Heart left ventricle (tissue), 16 donors: ENCODE data around the gene GZF1. TPM values are rescaled to one million over a fixed set of nuclear protein-coding genes. Genes with fewer than 3 reads are reported as not detected.

Source experiments
- ATAC-seq, 4 donors: fragments of 200-7000 bp; cut with Tn5 transposase; one replicate each; pipeline ENCODE4 v1.9.1; 2020 to 2022; ENCODE audit warnings: moderate library complexity in 4 of 4, mild to moderate bottlenecking in 3 of 4, moderate number of reproducible peaks in 1 of 4
- DNase-seq, 5 donors: peaks; one replicate each; pipeline ENCODE4 v3.0.0-alpha.2; 2020
- H3K27ac ChIP-seq, 12 donors: fragments of 200-600 bp; sonication (generic) in 4 of 12; one replicate each; pipeline versions ENCODE4 v1.5.0 to v1.8.0; 2016 to 2022; ENCODE audit warnings: mild to moderate bottlenecking in 2 of 12
- H3K27me3 ChIP-seq, 9 donors: fragments of 200-600 bp; sonication (generic) in 2 of 9; one replicate each; pipeline versions ENCODE4 v1.5.1 to v1.8.0; 2016 to 2022; ENCODE audit warnings: mild to moderate bottlenecking in 3 of 9
- H3K36me3 ChIP-seq, 9 donors: fragments of 200-600 bp; sonication (generic) in 2 of 9; one replicate each; pipeline versions ENCODE4 v1.5.0 to v1.8.0; 2018 to 2022; ENCODE audit warnings: mild to moderate bottlenecking in 2 of 9
- H3K4me1 ChIP-seq, 12 donors: fragments of 200-600 bp; sonication (generic) in 4 of 12; one replicate each; pipeline versions ENCODE4 v1.5.0 to v1.8.0; 2016 to 2022; ENCODE audit warnings: mild to moderate bottlenecking in 3 of 12
- H3K4me3 ChIP-seq, 12 donors: fragments of 200-600 bp; sonication (generic) in 4 of 12; one replicate each; pipeline versions ENCODE4 v1.5.0 to v1.8.0; 2017 to 2022; ENCODE audit warnings: mild to moderate bottlenecking in 9 of 12, moderate library complexity in 4 of 12
- H3K9me3 ChIP-seq, 12 donors: fragments of 200-600 bp; sonication (generic) in 4 of 12; one replicate each; pipeline versions ENCODE4 v1.5.0 to v1.8.0; 2016 to 2022; ENCODE audit warnings: mild to moderate bottlenecking in 1 of 12
- CTCF ChIP-seq, 12 donors: fragments of 200-600 bp; sonication (generic) in 4 of 12; IDR thresholded peaks; one replicate each; pipeline versions ENCODE4 v1.5.0 to v1.8.0; 2018 to 2022; ENCODE audit warnings: antibody characterized with exemption in 12 of 12, mild to moderate bottlenecking in 5 of 12
- POLR2A ChIP-seq, 2 donors: fragments of 450-650 bp; IDR thresholded peaks; one replicate each; pipeline ENCODE4 v1.6.1; 2017; ENCODE audit warnings: antibody characterized with exemption in 2 of 2, mild to moderate bottlenecking in 2 of 2, moderate library complexity in 2 of 2
- WGBS, 4 donors: extraction: QIAGEN DNeasy Blood & Tissue Kit in 2 of 4; methylation state at CpG; one replicate each; pipeline versions ENCODE4 v1.1.5 to v1.1.7; 2013 to 2018; 5-methylcytosine and 5-hydroxymethylcytosine counted together
- intact Hi-C, 10 donors: fragments of 100-400 bp; cut with DNase I; formaldehyde crosslinking; loops; one replicate each; pipeline versions ENCODE4 v1.11.1 to v1.14.2; 2022
- polyA plus RNA-seq, 2 donors: library from polyadenylated mRNA; stranded (reverse); fragments of 200-250 nt; gene quantifications; one replicate each; pipeline ENCODE4 v1.2.3, GENCODE V29; 2013
- total RNA-seq, 9 donors: library from RNA; depleted of rRNA in 2 of 9; stranded (reverse); fragments of >200 nt in 2 of 9; fragmentation: NEBNext Ultra II Directional in 3 of 9; extraction: Animal tissue kit (Norgen Biotek cat#: 25700) in 3 of 9; gene quantifications; one replicate each; pipeline versions ENCODE4 v1.1.0 to v1.2.4, GENCODE V29; 2016 to 2023
- donor health status: ischemic (EF 13 %, LVEDD 7.1; RV severe dilation, severe dysfunction).
- donor health status: healthy with polysubstance abuse.
- donor health status: DM: no; HTN: yes; CAD: no.
- donor health status: DM: no; HTN: no; CAD: no.
- donor health status: ischemic (EF 25% LVEDD 6.9; RV normal size, moderate dysfunction).
- donor health status: ischemic (EF 25% LVEDD 5.7; RV mildly dilated, moderate dysfunction).
- donor health status: healthy.
- donor health status: DM: yes; HTN: yes; CAD: no.
- donor health status: ischemic (EF 35%, LVEDD 5.7; RV mildly dilated, moderate dysfunction).
- donor health status: nonischemic (EF 11% LVEDD 7.7; RV severe dilation, severe dysfunction).
- donor health status: DM: yes; HTN: yes; CAD: no.
- donor health status: PGD.
- donor health status: ischemic (EF 29% LVEDD 5.4; RV normal size, mild dysfunction).
- donor health status: nonischemic (EF 23%, LVEDD 6.1; RV moderate dilation, normal function).

GZF1 gene
- total and polyA plus RNA-seq, 11 donors = 8.6 to 34.6 (median 24.5) TPM

GRCh38 chr20:23374441-23374840 is 12.5 kb downstream of the GZF1 start:
- intact Hi-C loops = no loop called here
- TF ChIP-seq POLR2A (IDR thresholded peaks at IDR 0.05) (no peak), CTCF (IDR thresholded peaks at IDR 0.05) (no peak)
- peaks cover 0 to 100% (median 91%) of the 10 kb centered on the region in 9 donors for H3K36me3 ChIP-seq
- H3K27ac ChIP-seq = peak overlapping the region in 1 of 12 donors; percentile 4
- H3K4me3 ChIP-seq = no peak overlapping the region
- H3K27me3 ChIP-seq = no peaks in the 10 kb centered on the region
- no peaks in the 10 kb centered on the region for H3K9me3 ChIP-seq
- WGBS, 4 donors = 79 to 88% (median 85%) methylated on average over 5 of the region's 5 CpGs
- DNase-seq (peak in 1 of 5 donors; percentile 29), ATAC-seq (peak in 3 of 4 donors; percentile 47 to 74 (median 49))
- H3K4me1 ChIP-seq = peaks cover 0 to 4% (median 0%) of the 10 kb centered on the region in 12 donors

GRCh38 chr20:23375827-23376226 is 13.8 kb downstream of the GZF1 start:
- H3K4me3 ChIP-seq = no peak overlapping the region
- no peak for ATAC-seq
- intact Hi-C loops = no loop called here
- H3K27me3 ChIP-seq = no peaks in the 10 kb centered on the region
- H3K9me3 ChIP-seq = no peaks in the 10 kb centered on the region
- 86 to 93% (median 89%) methylated on average over 5 of the region's 5 CpGs for WGBS, 4 donors
- H3K27ac ChIP-seq = no peak overlapping the region
- peaks cover 0 to 100% (median 90%) of the 10 kb centered on the region in 9 donors for H3K36me3 ChIP-seq
- peaks cover 0 to 4% (median 0%) of the 10 kb centered on the region in 12 donors for H3K4me1 ChIP-seq
- TF ChIP-seq POLR2A (IDR thresholded peaks at IDR 0.05) = no peak
- no peak for TF ChIP-seq CTCF (IDR thresholded peaks at IDR 0.05)
- no peak for DNase-seq

- no peaks in the 10 kb centered on the region for H3K27me3 ChIP-seq
Measured at GRCh38 chr20:23379772-23380171, 17.8 kb downstream of the GZF1 start.

GRCh38 chr20:23381876-23382275 is 19.9 kb downstream of the GZF1 start:
- no peak for TF ChIP-seq CTCF (IDR thresholded peaks at IDR 0.05)
- ATAC-seq = no peak
- DNase-seq = no peak
- Histone ChIP-seq H3K4me1 (peaks cover 0 to 19% (median 0%) of the 10 kb centered on the region in 12 donors), H3K27ac (peak overlapping the region in 1 of 12 donors; percentile 21), H3K9me3 (no peaks in the 10 kb centered on the region), H3K4me3 (no peak overlapping the region), H3K36me3 (peaks cover 0 to 69% (median 49%) of the 10 kb centered on the region in 9 donors), H3K27me3 (no peaks in the 10 kb centered on the region)
- intact Hi-C loops = no loop called here

More at GRCh38 chr20:23379772-23380171, 17.8 kb downstream of the GZF1 start:
- intact Hi-C loops = no loop called here
- no peaks in the 10 kb centered on the region for H3K9me3 ChIP-seq
- H3K4me1 ChIP-seq = peaks cover 0 to 6% (median 0%) of the 10 kb centered on the region in 12 donors
- no peak overlapping the region for H3K27ac ChIP-seq
- H3K4me3 ChIP-seq = no peak overlapping the region
- ATAC-seq (no peak), DNase-seq (no peak)
- peaks cover 0 to 82% (median 70%) of the 10 kb centered on the region in 9 donors for H3K36me3 ChIP-seq
- TF ChIP-seq POLR2A (IDR thresholded peaks at IDR 0.05) (no peak), CTCF (IDR thresholded peaks at IDR 0.05) (no peak)
